HepG2 (cell line): ENCODE measurements around the gene FRMD8. TPM values are rescaled to one million over a fixed set of nuclear protein-coding genes. Genes with fewer than 3 reads are reported as not detected.

Experiments used
- ATM ChIP-seq: fragments of 450-650 bp; IDR thresholded peaks from 2 replicates; pipeline ENCODE4 v1.7.1; 2017; ENCODE audit warnings: mild to moderate bottlenecking, borderline replicate concordance
- CREB1 ChIP-seq, 2 experiments: fragments of 450-650 bp in 1 of 2; IDR thresholded peaks; 2 replicates each; pipeline ENCODE4 v1.6.1; 2016 to 2017; ENCODE audit warnings: control low read depth in 1 of 2, mild to moderate bottlenecking in 1 of 2, missing compliant biosample characterization in 1 of 2, missing genetic modification characterization in 1 of 2
- FIP1L1 ChIP-seq: fragments of 200-400 bp; formaldehyde crosslinking; IDR thresholded peaks from 2 replicates; pipeline ENCODE4 v1.6.1; 2018; ENCODE audit warnings: low read depth, mild to moderate bottlenecking, low read length, moderate library complexity, borderline replicate concordance; ENCODE audit not compliant: insufficient read depth
- FOSL2 ChIP-seq: sonication (generic); formaldehyde crosslinking; IDR thresholded peaks from 2 replicates; pipeline ENCODE4 v1.4.0; 2020; ENCODE audit warnings: missing genetic modification reagents
- GATAD1 ChIP-seq: IDR thresholded peaks from 2 replicates; pipeline ENCODE4 v1.6.1; 2016; ENCODE audit warnings: missing genetic modification reagents, missing compliant biosample characterization
- HCFC1 ChIP-seq: fragments of 150-350 bp; IDR thresholded peaks from 2 replicates; pipeline ENCODE4 v1.6.1; 2014; ENCODE audit warnings: low read depth, low read length
- HOXA3 ChIP-seq: sonication (generic); formaldehyde crosslinking; IDR thresholded peaks from 2 replicates; pipeline ENCODE4 v1.5.0; 2020; ENCODE audit warnings: missing genetic modification reagents
- KDM3A ChIP-seq: IDR thresholded peaks from 2 replicates; pipeline ENCODE4 v1.6.1; 2018; ENCODE audit warnings: low read depth, missing compliant biosample characterization
- KDM5A ChIP-seq: fragments of 200-600 bp; sonication (generic); IDR thresholded peaks from 2 replicates; pipeline ENCODE4 v1.7.0; 2018; ENCODE audit warnings: antibody characterized with exemption, mild to moderate bottlenecking, low read length, borderline replicate concordance
- KLF15 ChIP-seq: sonication (generic); formaldehyde crosslinking; IDR thresholded peaks from 2 replicates; pipeline ENCODE4 v1.8.1; 2023; ENCODE audit warnings: borderline replicate concordance, mild to moderate bottlenecking, inconsistent platforms, missing genetic modification reagents, mixed read lengths
- PHB2 ChIP-seq: fragments of 450-650 bp; IDR thresholded peaks from 2 replicates; pipeline ENCODE4 v1.6.1; 2018; ENCODE audit not compliant: partially characterized antibody
- SKI ChIP-seq: fragments of 450-650 bp; IDR thresholded peaks from one replicate; pipeline ENCODE4 v1.6.1; 2018; ENCODE audit warnings: mild to moderate bottlenecking; ENCODE audit not compliant: partially characterized antibody
- SPEN ChIP-seq: sonication (generic); formaldehyde crosslinking; IDR thresholded peaks from 2 replicates; pipeline ENCODE4 v1.5.1; 2020; ENCODE audit warnings: low read depth, mild to moderate bottlenecking, missing genetic modification reagents
- STAT5B ChIP-seq: sonication (generic); formaldehyde crosslinking; IDR thresholded peaks from 2 replicates; pipeline ENCODE4 v1.4.0; 2020; ENCODE audit warnings: missing genetic modification reagents
- TBP ChIP-seq: sonication (generic); formaldehyde crosslinking; IDR thresholded peaks from 2 replicates; pipeline ENCODE4 v1.5.0; 2020; ENCODE audit warnings: missing genetic modification reagents
- TFE3 ChIP-seq: IDR thresholded peaks from 2 replicates; pipeline ENCODE4 v1.6.1; 2016
- TOE1 ChIP-seq: sonication (generic); formaldehyde crosslinking; IDR thresholded peaks from 2 replicates; pipeline ENCODE4 v1.4.0; 2020; ENCODE audit warnings: mild to moderate bottlenecking, missing genetic modification reagents
- ZNF10 ChIP-seq: sonication (generic); formaldehyde crosslinking; IDR thresholded peaks from 2 replicates; pipeline ENCODE4 v1.4.0; 2020; ENCODE audit warnings: mild to moderate bottlenecking, low read depth, missing genetic modification reagents, borderline replicate concordance
- ZNF30 ChIP-seq: sonication (generic); formaldehyde crosslinking; IDR thresholded peaks from 2 replicates; pipeline ENCODE4 v1.5.0; 2020; ENCODE audit warnings: mild to moderate bottlenecking, missing genetic modification reagents
- ZNF460 ChIP-seq: sonication (generic); formaldehyde crosslinking; IDR thresholded peaks from 2 replicates; pipeline ENCODE4 v1.5.1; 2020; ENCODE audit warnings: missing genetic modification reagents, mild to moderate bottlenecking, borderline replicate concordance
- ZNF510 ChIP-seq: sonication (generic); formaldehyde crosslinking; IDR thresholded peaks from 2 replicates; pipeline ENCODE4 v1.4.0; 2020; ENCODE audit warnings: low read depth, mild to moderate bottlenecking, missing genetic modification reagents
- ZNF549 ChIP-seq: sonication (generic); formaldehyde crosslinking; IDR thresholded peaks from 2 replicates; pipeline ENCODE4 v1.5.0; 2020; ENCODE audit warnings: missing genetic modification reagents
- ZNF558 ChIP-seq: sonication (generic); formaldehyde crosslinking; IDR thresholded peaks from 2 replicates; pipeline ENCODE4 v1.9.0; 2022; ENCODE audit warnings: mild to moderate bottlenecking, missing genetic modification reagents, borderline replicate concordance
- ZNF570 ChIP-seq: sonication (generic); formaldehyde crosslinking; IDR thresholded peaks from 2 replicates; pipeline ENCODE4 v1.4.0; 2020; ENCODE audit warnings: mild to moderate bottlenecking, missing genetic modification reagents, borderline replicate concordance
- ZNF672 ChIP-seq: sonication (generic); formaldehyde crosslinking; IDR thresholded peaks from 2 replicates; pipeline ENCODE4 v1.8.1; 2022; ENCODE audit warnings: missing genetic modification reagents
- ZNF7 ChIP-seq: IDR thresholded peaks from 2 replicates; pipeline ENCODE4 v1.6.1; 2016; ENCODE audit warnings: missing biosample characterization, missing genetic modification reagents
- ZNF747 ChIP-seq: sonication (generic); formaldehyde crosslinking; IDR thresholded peaks from 2 replicates; pipeline ENCODE4 v1.8.1; 2023; ENCODE audit warnings: missing genetic modification reagents, mild to moderate bottlenecking, borderline replicate concordance
- ZNF75D ChIP-seq: sonication (generic); formaldehyde crosslinking; IDR thresholded peaks from 2 replicates; pipeline ENCODE4 v1.8.1; 2023; ENCODE audit warnings: missing genetic modification reagents, mild to moderate bottlenecking, borderline replicate concordance
- polyA plus RNA-seq, 8 experiments: library from polyadenylated mRNA; depleted of rRNA in 3 of 8; stranded (reverse) in 7 of 8; unstranded in 1 of 8; fragments of >200 nt; fragmentation: Illumina TruSeq in 4 of 8; extraction: Trizol in 4 of 8; gene quantifications; 2 replicates each; pipeline versions ENCODE4 v1.2.1 to v1.2.3, GENCODE V29; 2011 to 2016; ENCODE audit warnings: low read depth in 4 of 8, missing spikeins in 1 of 8, mixed read lengths in 1 of 8; ENCODE audit not compliant: insufficient read depth in 1 of 8
- total RNA-seq, 5 experiments: library from RNA; depleted of rRNA; stranded (reverse); fragments of >200 nt; fragmentation: Illumina TruSeq; extraction: Trizol; gene quantifications; 2 replicates each; pipeline ENCODE4 v1.2.3, GENCODE V29; 2016; ENCODE audit warnings: low read depth in 1 of 5
- TF ChIP-seq, protein P1 (sequence below): sonication (generic); formaldehyde crosslinking; IDR thresholded peaks from 2 replicates; pipeline ENCODE4 v1.4.0; 2020; ENCODE audit warnings: mild to moderate bottlenecking, missing genetic modification reagents
- TF ChIP-seq, protein P2 (sequence below): IDR thresholded peaks from 2 replicates; pipeline ENCODE4 v1.6.1; 2016; ENCODE audit warnings: mild to moderate bottlenecking, missing biosample characterization, missing genetic modification reagents

The FRMD8 gene
- total and polyA plus RNA-seq, 2 of the 13 experiments (the other 11 are each of a cell fraction or from before 2014, with no cell fraction given) = 5.8 to 20.6 TPM

- TF ChIP-seq, protein P1, sequence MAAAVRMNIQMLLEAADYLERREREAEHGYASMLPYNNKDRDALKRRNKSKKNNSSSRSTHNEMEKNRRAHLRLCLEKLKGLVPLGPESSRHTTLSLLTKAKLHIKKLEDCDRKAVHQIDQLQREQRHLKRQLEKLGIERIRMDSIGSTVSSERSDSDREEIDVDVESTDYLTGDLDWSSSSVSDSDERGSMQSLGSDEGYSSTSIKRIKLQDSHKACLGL (CRISPR knock-in tag) = peak; percentile 20
- TF ChIP-seq KDM3A (CRISPR knock-in tag) = no peak
- TF ChIP-seq STAT5B = no peak
- TF ChIP-seq ZNF460 (CRISPR knock-in tag) = no peak
- peak; percentile 99 for TF ChIP-seq TFE3 (CRISPR knock-in tag)
- TF ChIP-seq ZNF510 (CRISPR knock-in tag) = no peak; the same call in 1 of the 2 replicates
- TF ChIP-seq, protein P2, sequence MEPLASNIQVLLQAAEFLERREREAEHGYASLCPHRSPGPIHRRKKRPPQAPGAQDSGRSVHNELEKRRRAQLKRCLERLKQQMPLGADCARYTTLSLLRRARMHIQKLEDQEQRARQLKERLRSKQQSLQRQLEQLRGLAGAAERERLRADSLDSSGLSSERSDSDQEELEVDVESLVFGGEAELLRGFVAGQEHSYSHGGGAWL (CRISPR knock-in tag) = peak; percentile 29; the same call in 1 of the 2 replicates
- peak; percentile 99 for TF ChIP-seq CREB1 (IDR thresholded peaks at IDR 0.05)
- TF ChIP-seq CREB1 (CRISPR knock-in tag; IDR thresholded peaks at IDR 0.05) = no peak
- peak; percentile 75 for TF ChIP-seq HOXA3
- TF ChIP-seq ZNF30 (CRISPR knock-in tag) = no peak
- TF ChIP-seq ZNF75D (CRISPR knock-in tag) = no peak
- TF ChIP-seq SKI = no peak
- TF ChIP-seq FOSL2 (CRISPR knock-in tag) = peak; percentile 86
- TF ChIP-seq ZNF672 = no peak
- no peak for TF ChIP-seq ZNF10 (CRISPR knock-in tag)
- no peak for TF ChIP-seq ZNF570 (CRISPR knock-in tag)
- TF ChIP-seq SPEN = peak; percentile 66; the same call in 1 of the 2 replicates
- TF ChIP-seq TBP = no peak
- TF ChIP-seq KDM5A = 0 out of 2 replicates have a peak, but pooled peaks have one; percentile 31
- no peak for TF ChIP-seq PHB2
- no peak for TF ChIP-seq ATM
- no peak for TF ChIP-seq HCFC1
- TF ChIP-seq FIP1L1 = peak; percentile 82; the same call in 1 of the 2 replicates
- no peak; the same call in 1 of the 2 replicates for TF ChIP-seq ZNF558 (CRISPR knock-in tag)
- 0 out of 2 replicates have a peak, but pooled peaks have one; percentile 26 for TF ChIP-seq ZNF747
- TF ChIP-seq TOE1 (CRISPR knock-in tag) = no peak
- no peak for TF ChIP-seq KLF15 (CRISPR knock-in tag)
- TF ChIP-seq ZNF7 (CRISPR knock-in tag) = no peak
- no peak for TF ChIP-seq GATAD1 (CRISPR knock-in tag)
- no peak for TF ChIP-seq ZNF549 (CRISPR knock-in tag)
Measured at GRCh38 chr11:65421794-65422632, 35.6 kb downstream of the FRMD8 start (continued).
